ENCODE results near the gene GBF1. TPM values are rescaled to one million over a fixed set of nuclear protein-coding genes. Genes with fewer than 3 reads are reported as not detected.
A peak's percentile ranks its signal among the peaks of the same experiment; 100 is the strongest.

Gene GBF1
- total and polyA plus RNA-seq, 4 donors = 6.0 to 27.2 (median 15.2) TPM

DNA sequence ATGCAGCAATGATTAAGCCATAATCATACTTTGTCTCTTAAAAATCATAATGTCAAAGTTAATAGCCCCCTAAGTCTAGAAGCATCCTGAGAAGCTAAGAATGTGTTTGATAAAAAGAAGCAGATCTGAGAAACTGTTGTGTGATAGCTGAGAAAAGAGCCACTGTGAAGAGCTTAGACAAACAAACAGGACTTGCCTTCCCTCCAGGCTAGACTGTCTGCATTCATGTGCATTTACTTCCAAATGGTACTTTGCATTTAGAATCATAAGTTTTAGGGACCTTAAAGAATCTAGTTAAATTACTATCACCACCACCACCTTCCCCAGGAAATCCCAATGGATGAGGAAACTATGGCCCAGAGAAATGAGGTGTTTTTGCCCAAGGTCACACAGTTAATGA, 87.4 kb downstream of the GBF1 start:
- Histone ChIP-seq H3K27ac (ENCODE audit: low read depth in 1 of 2, low read length in 2 of 2) (no peak overlapping the region), H3K9ac (ENCODE audit: low read depth in 1 of 2, low read length in 2 of 2) (no peak overlapping the region), H3K4me3 (ENCODE audit: low read depth in 1 of 3, low read length in 3 of 3) (no peak overlapping the region), H3K9me3 (ENCODE audit: control insufficient read depth in 4 of 4, low read length in 3 of 4) (no peaks in the 10 kb centered on the region), H3K36me3 (ENCODE audit: control insufficient read depth in 4 of 4, insufficient read depth in 3 of 4, low read depth in 1 of 4, low read length in 3 of 4) (peaks cover 0 to 6% (median 2%) of the 10 kb centered on the region in 4 donors), H3K4me1 (ENCODE audit: control insufficient read depth in 4 of 4, insufficient read depth in 4 of 4, low read length in 3 of 4) (no peaks in the 10 kb centered on the region), H3K27me3 (ENCODE audit: control insufficient read depth in 4 of 4, insufficient read depth in 4 of 4, low read length in 3 of 4) (no peaks in the 10 kb centered on the region)
- TF ChIP-seq FOXA2 (IDR thresholded peaks at IDR 0.05) (no peak), EGR1 (IDR thresholded peaks at IDR 0.05; ENCODE audit: low read depth in 2 of 2) (no peak), CTCF (IDR thresholded peaks at IDR 0.05; ENCODE audit: low read depth, low read length, missing input control) (no peak), GABPA (IDR thresholded peaks at IDR 0.05 in 1 of 2, conservative IDR thresholded peaks at IDR 0.05 in 1 of 2) (no peak), JUND (IDR thresholded peaks at IDR 0.05) (no peak), ZBTB33 (IDR thresholded peaks at IDR 0.05) (no peak), SP1 (IDR thresholded peaks at IDR 0.05) (no peak), TAF1 (conservative IDR thresholded peaks at IDR 0.05) (no peak), HNF4G (IDR thresholded peaks at IDR 0.05) (no peak), RAD21 (IDR thresholded peaks at IDR 0.05) (no peak), RXRA (IDR thresholded peaks at IDR 0.05) (no peak), FOXA1 (IDR thresholded peaks at IDR 0.05) (no peak)
- TF ChIP-seq, protein P1, sequence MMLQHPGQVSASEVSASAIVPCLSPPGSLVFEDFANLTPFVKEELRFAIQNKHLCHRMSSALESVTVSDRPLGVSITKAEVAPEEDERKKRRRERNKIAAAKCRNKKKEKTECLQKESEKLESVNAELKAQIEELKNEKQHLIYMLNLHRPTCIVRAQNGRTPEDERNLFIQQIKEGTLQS (IDR thresholded peaks at IDR 0.05) = no peak
- TF ChIP-seq, protein P2, sequence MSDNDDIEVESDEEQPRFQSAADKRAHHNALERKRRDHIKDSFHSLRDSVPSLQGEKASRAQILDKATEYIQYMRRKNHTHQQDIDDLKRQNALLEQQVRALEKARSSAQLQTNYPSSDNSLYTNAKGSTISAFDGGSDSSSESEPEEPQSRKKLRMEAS (IDR thresholded peaks at IDR 0.05) = no peak
- no peak for DNase-seq (ENCODE audit: low spot score)

GRCh38 chr10:102334101-102334500, 88.8 kb downstream of the GBF1 start:
- Histone ChIP-seq H3K4me1 (ENCODE audit: control insufficient read depth in 4 of 4, insufficient read depth in 4 of 4, low read length in 3 of 4) (no peaks in the 10 kb centered on the region), H3K27ac (ENCODE audit: low read depth in 1 of 2, low read length in 2 of 2) (no peak overlapping the region), H3K9ac (ENCODE audit: low read depth in 1 of 2, low read length in 2 of 2) (no peak overlapping the region), H3K4me3 (ENCODE audit: low read depth in 1 of 3, low read length in 3 of 3) (no peak overlapping the region), H3K9me3 (ENCODE audit: control insufficient read depth in 4 of 4, low read length in 3 of 4) (no peaks in the 10 kb centered on the region), H3K36me3 (ENCODE audit: control insufficient read depth in 4 of 4, insufficient read depth in 3 of 4, low read depth in 1 of 4, low read length in 3 of 4) (peaks cover 0 to 6% (median 2%) of the 10 kb centered on the region in 4 donors), H3K27me3 (ENCODE audit: control insufficient read depth in 4 of 4, insufficient read depth in 4 of 4, low read length in 3 of 4) (no peaks in the 10 kb centered on the region)
- 73% methylated on average over 4 of the region's 4 CpGs for WGBS
- no peak for DNase-seq (ENCODE audit: low spot score)
- TF ChIP-seq REST (IDR thresholded peaks at IDR 0.05) = no peak
- no peak for TF ChIP-seq FOXA1 (IDR thresholded peaks at IDR 0.05)
- no peak for TF ChIP-seq EGR1 (IDR thresholded peaks at IDR 0.05; ENCODE audit: low read depth in 2 of 2)
- peak; percentile 33 for TF ChIP-seq NR2F2 (IDR thresholded peaks at IDR 0.05)
